Measurements from ENCODE around the gene LRRC30.
"Not testable (repeated sequence)": the region's sequence is repeated elsewhere in the genome, so short reads cannot be mapped to it uniquely, and the experiment has no call there.

Gene LRRC30

GRCh38 chr18:7230626-7231349 lies at the start of gene LRRC30:
Gene LRRC30, plus strand, starts transcription at chr18:7231089. Its CDS starts 50 bp downstream, at chr18:7231139.
- no peak for DNase-seq (ENCODE audit: low spot score in 2 of 2)
- no peak within 1 kb of the TSS for H3K4me3 Mint-ChIP-seq
- no peak for ATAC-seq
- no peaks in the 10 kb centered on the region for H3K36me3 Mint-ChIP-seq
- H3K9me3 Mint-ChIP-seq: no peaks in the 10 kb centered on the region
- no peaks in the 10 kb centered on the region for H3K4me1 Mint-ChIP-seq
- H3K27ac Mint-ChIP-seq: no peak within 1 kb of the TSS

- no peak for ATAC-seq
- H3K27ac Mint-ChIP-seq: no peak overlapping the region
- no peaks in the 10 kb centered on the region for H3K36me3 Mint-ChIP-seq
- H3K9me3 Mint-ChIP-seq: peaks cover 18% of the 10 kb centered on the region
- H3K4me3 Mint-ChIP-seq: no peak overlapping the region
- no peaks in the 10 kb centered on the region for H3K4me1 Mint-ChIP-seq
- DNase-seq (ENCODE audit: low spot score in 2 of 2): no peak
Measured at GRCh38 chr18:7185701-7186100, 45.2 kb upstream of the LRRC30 start.

DNA sequence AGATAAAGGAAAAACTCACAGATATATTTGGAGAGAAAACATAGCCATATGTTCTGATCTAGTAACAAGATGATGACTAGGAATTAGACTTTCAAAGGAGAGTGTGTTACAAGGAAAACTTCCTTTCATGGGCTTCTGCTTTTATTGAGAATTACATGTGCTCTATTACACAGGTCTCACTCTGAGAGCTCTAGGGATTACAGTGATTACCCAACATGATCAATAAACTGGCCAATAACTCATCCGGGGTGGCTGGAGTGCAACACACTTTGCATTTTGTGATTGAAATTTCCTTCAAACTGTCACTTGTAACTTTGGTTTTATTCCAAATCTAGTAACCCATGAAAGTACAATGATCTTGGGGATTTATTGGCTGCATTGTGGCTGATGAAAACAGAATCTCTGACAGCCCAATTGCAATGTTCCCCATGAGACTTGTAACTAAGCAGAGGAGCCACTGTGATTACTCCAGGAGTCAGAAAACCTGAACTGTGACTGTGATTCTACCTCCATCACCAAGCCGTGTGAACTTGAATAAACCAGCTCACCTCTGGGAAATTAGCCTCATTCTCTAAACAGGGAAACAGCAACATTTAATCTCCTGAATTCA lies 40.2 kb upstream of the LRRC30 start:
- ATAC-seq: no peak
- Mint-ChIP-seq H3K27ac (no peak overlapping the region), H3K36me3 (no peaks in the 10 kb centered on the region), H3K4me1 (no peaks in the 10 kb centered on the region), H3K4me3 (no peak overlapping the region), H3K9me3 (peaks cover 11% of the 10 kb centered on the region)
- no peak for DNase-seq (ENCODE audit: low spot score in 2 of 2)

- no peak for DNase-seq (ENCODE audit: low spot score in 2 of 2)
- Mint-ChIP-seq H3K27ac (no peak overlapping the region), H3K9me3 (peaks cover 10% of the 10 kb centered on the region), H3K36me3 (no peaks in the 10 kb centered on the region), H3K4me1 (no peaks in the 10 kb centered on the region), H3K4me3 (no peak overlapping the region)
- ATAC-seq: no peak
Measured at GRCh38 chr18:7191736-7192135, 39.2 kb upstream of the LRRC30 start.

GRCh38 chr18:7195266-7195665 lies 35.6 kb upstream of the LRRC30 start:
- ATAC-seq (no peak), DNase-seq (ENCODE audit: low spot score in 2 of 2) (no peak)
- peaks cover 10% of the 10 kb centered on the region for H3K9me3 Mint-ChIP-seq
- no peaks in the 10 kb centered on the region for H3K4me1 Mint-ChIP-seq
- no peak overlapping the region for H3K4me3 Mint-ChIP-seq
- H3K27ac Mint-ChIP-seq: no peak overlapping the region
- H3K36me3 Mint-ChIP-seq: no peaks in the 10 kb centered on the region

DNA sequence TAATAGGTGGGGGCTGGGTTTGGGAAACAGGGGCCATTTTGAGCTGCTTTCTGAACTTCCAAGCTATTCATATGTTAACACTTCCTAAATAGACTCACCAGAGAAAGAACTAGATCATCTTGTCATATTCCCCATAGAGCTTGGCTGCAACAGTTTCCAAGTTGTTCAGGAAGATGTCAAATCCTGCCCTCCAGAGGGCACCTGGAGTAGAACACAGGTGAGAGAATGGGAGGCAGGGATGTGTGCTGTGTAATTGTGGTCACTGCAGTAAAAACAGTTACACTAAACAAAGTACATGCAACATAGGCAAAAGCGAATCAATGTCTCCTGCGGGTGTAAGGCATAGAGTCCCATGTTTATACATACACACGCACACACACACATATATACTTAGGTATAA lies 34.5 kb upstream of the LRRC30 start:
- peaks cover 10% of the 10 kb centered on the region for H3K9me3 Mint-ChIP-seq
- H3K36me3 Mint-ChIP-seq: no peaks in the 10 kb centered on the region
- no peak overlapping the region for H3K4me3 Mint-ChIP-seq
- ATAC-seq (no peak), DNase-seq (ENCODE audit: low spot score in 2 of 2) (no peak)
- no peak overlapping the region for H3K27ac Mint-ChIP-seq
- no peaks in the 10 kb centered on the region for H3K4me1 Mint-ChIP-seq

GRCh38 chr18:7197854-7198253 lies 33.0 kb upstream of the LRRC30 start:
- Mint-ChIP-seq H3K4me1 (no peaks in the 10 kb centered on the region), H3K27ac (no peak overlapping the region), H3K4me3 (no peak overlapping the region), H3K36me3 (no peaks in the 10 kb centered on the region), H3K9me3 (peaks cover 8% of the 10 kb centered on the region)
- ATAC-seq (no peak), DNase-seq (ENCODE audit: low spot score in 2 of 2) (no peak)

- H3K36me3 Mint-ChIP-seq: no peaks in the 10 kb centered on the region
- peaks cover 8% of the 10 kb centered on the region for H3K9me3 Mint-ChIP-seq
- ATAC-seq (no peak), DNase-seq (ENCODE audit: low spot score in 2 of 2) (no peak)
- no peaks in the 10 kb centered on the region for H3K4me1 Mint-ChIP-seq
- H3K27ac Mint-ChIP-seq: no peak overlapping the region
- H3K4me3 Mint-ChIP-seq: no peak overlapping the region
Measured at GRCh38 chr18:7198326-7198725, 32.6 kb upstream of the LRRC30 start.

GRCh38 chr18:7201096-7201495 lies 29.8 kb upstream of the LRRC30 start:
- no peak overlapping the region for H3K4me3 Mint-ChIP-seq

DNA sequence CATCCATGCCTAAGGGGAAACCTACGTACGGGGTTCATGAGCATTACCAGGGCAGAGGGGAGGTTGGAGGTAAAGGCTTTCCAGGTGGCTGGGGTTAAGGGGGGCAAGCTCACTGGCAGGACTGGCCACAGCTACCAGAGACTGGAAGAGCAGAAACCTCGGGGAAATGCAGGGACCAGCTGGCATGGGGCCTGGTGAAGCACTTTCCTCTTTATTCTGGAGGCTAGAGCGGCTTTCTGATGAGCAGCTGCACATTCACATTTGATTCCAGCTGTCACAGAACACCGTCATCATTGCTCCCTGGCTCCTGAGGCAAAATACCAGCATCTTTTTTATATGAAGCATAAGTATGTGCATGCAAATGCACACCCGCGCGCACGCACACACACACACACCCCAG lies 28.7 kb upstream of the LRRC30 start:
- no peak for ATAC-seq
- H3K9me3 Mint-ChIP-seq: peaks cover 3% of the 10 kb centered on the region
- no peak overlapping the region for H3K27ac Mint-ChIP-seq
- no peaks in the 10 kb centered on the region for H3K36me3 Mint-ChIP-seq
- no peak overlapping the region for H3K4me3 Mint-ChIP-seq
- no peaks in the 10 kb centered on the region for H3K4me1 Mint-ChIP-seq
- no peak for DNase-seq (ENCODE audit: low spot score in 2 of 2)

More at GRCh38 chr18:7201096-7201495, 29.8 kb upstream of the LRRC30 start:
- Mint-ChIP-seq H3K27ac (no peak overlapping the region), H3K36me3 (no peaks in the 10 kb centered on the region), H3K9me3 (peaks cover 7% of the 10 kb centered on the region), H3K4me1 (no peaks in the 10 kb centered on the region)
- no peak for ATAC-seq
- no peak for DNase-seq (ENCODE audit: low spot score in 2 of 2)

GRCh38 chr18:7203601-7204000 lies 27.3 kb upstream of the LRRC30 start:
- H3K36me3 Mint-ChIP-seq; ATAC-seq; H3K9me3 Mint-ChIP-seq; H3K27ac Mint-ChIP-seq; DNase-seq (ENCODE audit: low spot score in 2 of 2); H3K4me3 Mint-ChIP-seq; H3K4me1 Mint-ChIP-seq: not testable (repeated sequence)

DNA sequence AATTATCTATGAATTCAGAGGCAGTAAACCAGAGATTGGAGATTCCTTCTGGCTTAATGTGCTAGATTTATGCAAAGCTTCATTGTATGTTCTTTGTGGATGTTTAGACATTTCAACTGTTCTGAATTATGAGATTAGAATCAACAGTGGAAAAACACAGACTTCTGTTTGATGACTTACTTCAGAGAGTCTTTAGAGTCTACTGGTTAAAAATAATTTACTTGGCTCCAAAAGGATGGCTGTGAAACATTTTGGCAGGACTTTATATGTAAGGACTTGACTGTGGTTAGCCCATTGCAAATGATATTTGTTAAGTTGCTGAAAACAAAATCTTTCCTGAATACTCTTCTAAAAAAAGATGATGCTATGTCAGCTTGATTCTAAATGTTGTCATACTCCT lies 25.5 kb upstream of the LRRC30 start:
- H3K4me1 Mint-ChIP-seq: no peaks in the 10 kb centered on the region
- H3K4me3 Mint-ChIP-seq: no peak overlapping the region
- H3K9me3 Mint-ChIP-seq: peaks cover 6% of the 10 kb centered on the region
- no peak for ATAC-seq
- no peak for DNase-seq (ENCODE audit: low spot score in 2 of 2)
- no peaks in the 10 kb centered on the region for H3K36me3 Mint-ChIP-seq
- no peak overlapping the region for H3K27ac Mint-ChIP-seq

DNA sequence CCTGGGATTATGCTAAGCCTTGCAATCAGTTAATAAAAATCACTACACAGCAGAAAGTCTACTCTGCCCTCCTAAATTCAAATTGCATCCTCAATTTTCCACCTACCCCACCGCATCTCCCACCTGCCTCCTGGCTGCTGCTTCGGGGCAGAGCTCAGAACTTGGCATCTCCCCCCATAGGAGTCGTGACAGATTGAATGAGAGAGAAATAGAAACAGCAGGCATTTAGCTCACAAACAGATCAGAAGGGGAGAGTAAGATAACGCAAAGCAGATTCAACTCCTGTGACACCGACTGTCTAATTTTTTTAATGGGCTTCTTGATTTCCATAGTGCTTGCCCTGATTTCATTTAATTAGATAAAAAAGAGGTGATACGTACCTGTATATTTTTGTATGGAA lies 24.7 kb upstream of the LRRC30 start:
- H3K4me1 Mint-ChIP-seq: no peaks in the 10 kb centered on the region
- H3K36me3 Mint-ChIP-seq: no peaks in the 10 kb centered on the region
- ATAC-seq: no peak
- peaks cover 6% of the 10 kb centered on the region for H3K9me3 Mint-ChIP-seq
- no peak for DNase-seq (ENCODE audit: low spot score in 2 of 2)
- no peak overlapping the region for H3K27ac Mint-ChIP-seq
- no peak overlapping the region for H3K4me3 Mint-ChIP-seq

DNA sequence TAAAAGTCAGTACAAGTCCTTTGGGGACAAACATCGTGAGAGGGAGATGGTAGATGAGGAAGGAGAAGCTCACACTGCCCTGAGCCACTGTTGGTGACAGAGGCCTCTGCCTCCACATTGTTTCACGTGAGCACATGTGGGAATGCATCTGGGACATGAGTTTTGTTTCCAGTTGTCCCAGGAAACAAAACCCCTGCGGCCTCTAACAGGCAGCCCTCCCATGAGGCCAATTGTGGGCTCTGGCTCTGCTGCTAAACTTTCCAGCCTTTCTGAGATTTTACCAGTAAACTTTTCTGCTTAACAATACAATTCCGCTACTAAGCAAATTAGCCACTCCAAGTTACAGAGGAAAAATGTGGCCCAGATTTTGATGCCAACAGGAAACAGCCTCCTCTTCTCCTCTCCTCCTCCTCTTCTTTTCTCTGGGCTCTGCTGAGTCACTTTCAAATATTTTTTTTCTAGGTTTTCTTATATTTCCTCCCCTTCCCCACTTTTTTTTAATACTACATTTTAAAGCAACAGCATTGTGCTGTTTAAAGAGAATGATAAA lies 23.4 kb upstream of the LRRC30 start:
- ATAC-seq (no peak), DNase-seq (ENCODE audit: low spot score in 2 of 2) (no peak)
- Mint-ChIP-seq H3K27ac (no peak overlapping the region), H3K9me3 (peaks cover 6% of the 10 kb centered on the region), H3K36me3 (no peaks in the 10 kb centered on the region), H3K4me3 (no peak overlapping the region), H3K4me1 (no peaks in the 10 kb centered on the region)

GRCh38 chr18:7221424-7222155 lies 9.3 kb upstream of the LRRC30 start:
- H3K27ac Mint-ChIP-seq: no peak overlapping the region
- no peak for ATAC-seq
- DNase-seq (ENCODE audit: low spot score in 2 of 2): no peak
- no peaks in the 10 kb centered on the region for H3K36me3 Mint-ChIP-seq
- peaks cover 3% of the 10 kb centered on the region for H3K9me3 Mint-ChIP-seq
- no peaks in the 10 kb centered on the region for H3K4me1 Mint-ChIP-seq
- H3K4me3 Mint-ChIP-seq: no peak overlapping the region

DNA sequence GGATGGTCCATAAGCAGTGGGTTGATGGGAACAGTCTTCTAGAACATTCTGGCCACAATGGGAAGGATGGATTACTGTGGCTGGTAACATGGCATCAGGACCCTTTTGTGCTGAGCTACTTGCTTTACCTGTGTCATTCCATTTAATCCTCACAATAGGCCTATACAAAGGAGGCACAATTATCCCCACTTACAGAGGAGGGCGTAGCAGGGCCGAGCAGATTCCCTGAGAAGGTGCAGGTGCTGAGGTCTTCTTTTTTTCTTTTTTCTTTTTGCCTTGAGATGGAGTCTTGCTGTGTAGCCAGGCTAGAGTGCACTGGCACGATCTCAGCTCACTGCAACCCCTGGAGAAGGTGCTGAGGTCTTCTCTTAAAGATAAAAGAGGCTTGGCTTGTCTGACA lies 6.7 kb upstream of the LRRC30 start:
- H3K36me3 Mint-ChIP-seq: no peaks in the 10 kb centered on the region
- H3K27ac Mint-ChIP-seq: no peak overlapping the region

More for the DNA sequence above, 6.7 kb upstream of the LRRC30 start:
- ATAC-seq (no peak), DNase-seq (ENCODE audit: low spot score in 2 of 2) (no peak)
- H3K4me1 Mint-ChIP-seq: no peaks in the 10 kb centered on the region
- H3K9me3 Mint-ChIP-seq: peaks cover 3% of the 10 kb centered on the region
- H3K4me3 Mint-ChIP-seq: no peak overlapping the region

Measured in stimulated activated effector memory CD8-positive, alpha-beta T cell treated with anti-CD3 and anti-CD28 coated beads, Interleukin-12 subunit alpha, Interleukin-12 subunit beta, amount 100 ng/mL, for 72 hours (primary cell).